Measurements from ENCODE around the gene TSPAN13.

DNA sequence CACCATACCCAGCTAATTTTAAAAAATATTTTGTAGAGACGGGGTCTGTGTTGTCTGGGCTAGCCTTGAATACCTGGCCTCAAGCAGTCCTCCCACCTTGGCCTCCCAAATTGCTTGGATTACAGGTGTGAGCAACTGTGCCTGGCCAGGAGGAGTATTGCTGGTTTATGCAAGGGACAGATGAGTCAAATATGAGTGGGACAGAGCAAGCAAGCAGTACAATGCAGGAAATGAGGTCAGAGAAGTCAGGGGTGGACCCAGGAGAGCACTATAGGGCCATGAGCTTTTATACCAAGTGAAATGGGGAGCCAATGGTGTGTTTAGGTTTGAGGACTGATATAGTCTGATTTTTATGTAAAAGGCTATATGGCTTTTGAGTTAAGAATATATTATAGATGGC lies 6.3 kb downstream of the TSPAN13 start:
- TF ChIP-seq, protein P1, sequence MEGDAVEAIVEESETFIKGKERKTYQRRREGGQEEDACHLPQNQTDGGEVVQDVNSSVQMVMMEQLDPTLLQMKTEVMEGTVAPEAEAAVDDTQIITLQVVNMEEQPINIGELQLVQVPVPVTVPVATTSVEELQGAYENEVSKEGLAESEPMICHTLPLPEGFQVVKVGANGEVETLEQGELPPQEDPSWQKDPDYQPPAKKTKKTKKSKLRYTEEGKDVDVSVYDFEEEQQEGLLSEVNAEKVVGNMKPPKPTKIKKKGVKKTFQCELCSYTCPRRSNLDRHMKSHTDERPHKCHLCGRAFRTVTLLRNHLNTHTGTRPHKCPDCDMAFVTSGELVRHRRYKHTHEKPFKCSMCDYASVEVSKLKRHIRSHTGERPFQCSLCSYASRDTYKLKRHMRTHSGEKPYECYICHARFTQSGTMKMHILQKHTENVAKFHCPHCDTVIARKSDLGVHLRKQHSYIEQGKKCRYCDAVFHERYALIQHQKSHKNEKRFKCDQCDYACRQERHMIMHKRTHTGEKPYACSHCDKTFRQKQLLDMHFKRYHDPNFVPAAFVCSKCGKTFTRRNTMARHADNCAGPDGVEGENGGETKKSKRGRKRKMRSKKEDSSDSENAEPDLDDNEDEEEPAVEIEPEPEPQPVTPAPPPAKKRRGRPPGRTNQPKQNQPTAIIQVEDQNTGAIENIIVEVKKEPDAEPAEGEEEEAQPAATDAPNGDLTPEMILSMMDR (IDR thresholded peaks at IDR 0.05) = no peak
- TF ChIP-seq POLR2AphosphoS5 (IDR thresholded peaks at IDR 0.05) = no peak

Data from stomach (tissue), 4 donors.